NT2/D1 (cell line): ENCODE measurements around the gene DDX39A.

Experiments
- DNase-seq: peaks from one replicate; pipeline ENCODE4 v3.0.0-alpha.2; 2011; ENCODE audit warnings: low read depth, low spot score
- H3K27me3 ChIP-seq: 2 replicates; pipeline ENCODE4 v1.6.0; 2011; ENCODE audit warnings: mild to moderate bottlenecking; ENCODE audit not compliant: insufficient read length, insufficient read depth
- H3K36me3 ChIP-seq: 2 replicates; pipeline ENCODE4 v1.6.1; 2011; ENCODE audit warnings: mild to moderate bottlenecking, low read length, mixed read lengths; ENCODE audit not compliant: insufficient read depth, insufficient read length
- H3K4me1 ChIP-seq: 2 replicates; pipeline ENCODE4 v1.5.1; 2011; ENCODE audit not compliant: insufficient read depth, insufficient read length
- H3K4me3 ChIP-seq: 2 replicates; pipeline ENCODE4 v1.5.1; 2011; ENCODE audit warnings: low read depth; ENCODE audit not compliant: insufficient read length
- H3K9ac ChIP-seq: 2 replicates; pipeline ENCODE4 v1.6.0; 2011; ENCODE audit warnings: low read depth; ENCODE audit not compliant: insufficient read length
- H3K9me3 ChIP-seq: 2 replicates; pipeline ENCODE4 v1.5.1; 2011; ENCODE audit warnings: mild to moderate bottlenecking, low read length; ENCODE audit not compliant: insufficient read depth
- SUZ12 ChIP-seq: IDR thresholded peaks from 2 replicates; pipeline ENCODE4 v1.6.1; 2011; ENCODE audit not compliant: insufficient read length, insufficient read depth; ENCODE audit errors: extremely low read depth
- YY1 ChIP-seq: IDR thresholded peaks from 2 replicates; pipeline ENCODE4 v1.6.1; 2011; ENCODE audit not compliant: insufficient read length, insufficient read depth
- ZNF274 ChIP-seq: IDR thresholded peaks from 2 replicates; pipeline ENCODE4 v1.6.1; 2011; ENCODE audit warnings: mild to moderate bottlenecking, low read depth, low read length

The DDX39A gene

DNA sequence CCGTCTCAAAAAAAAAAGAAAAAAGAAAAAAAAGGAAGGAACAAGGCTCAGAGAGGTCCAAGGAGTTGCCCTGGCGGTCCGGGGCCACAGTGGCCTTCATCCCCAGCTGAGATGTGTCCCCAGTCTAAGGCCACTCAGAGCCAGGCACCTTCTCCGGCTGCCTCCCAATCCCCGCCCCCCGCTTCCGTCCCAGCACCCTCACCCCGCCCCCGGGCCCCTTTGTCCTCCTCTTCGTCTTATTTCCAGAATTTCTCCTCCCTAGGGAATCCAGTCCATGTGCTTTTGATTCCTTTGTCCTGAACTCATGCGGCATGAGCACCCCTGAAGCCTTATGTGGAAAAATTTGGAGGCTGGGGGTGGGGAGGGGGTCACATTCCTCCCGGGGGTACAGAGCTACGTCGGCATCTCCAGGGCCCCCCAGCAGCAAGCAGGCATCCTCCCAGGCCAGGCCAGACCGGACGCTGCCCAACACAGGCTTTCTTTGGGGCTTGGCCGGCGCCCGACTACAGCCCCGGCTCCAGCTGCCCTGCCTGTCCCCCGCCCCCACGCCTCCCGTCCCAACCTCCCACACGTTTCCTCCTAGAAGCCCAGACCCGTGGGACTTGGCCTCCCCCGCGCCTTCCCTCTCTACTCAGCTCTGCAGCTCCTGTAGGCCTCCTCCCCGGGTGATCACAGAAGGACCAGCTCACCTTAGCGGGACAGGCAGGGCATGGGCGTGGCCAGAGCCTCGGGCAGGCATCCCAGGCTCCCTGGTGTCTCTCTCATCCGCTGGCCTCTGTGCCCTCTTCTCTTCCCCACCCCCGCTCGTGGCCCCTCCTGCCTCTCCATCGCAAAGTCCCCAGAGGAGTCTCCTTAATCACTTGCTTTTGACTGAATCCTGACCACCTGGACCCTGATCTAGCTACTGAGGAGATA, 55.7 kb downstream of the DDX39A start:
- Histone ChIP-seq H3K27me3 (no peaks in the 10 kb centered on the region), H3K36me3 (no peaks in the 10 kb centered on the region), H3K9me3 (no peaks in the 10 kb centered on the region), H3K4me1 (peaks cover 3% of the 10 kb centered on the region), H3K9ac (peak overlapping the region; percentile 92), H3K4me3 (peak overlapping the region; percentile 67)
- DNase-seq, result peak; percentile 71
- TF ChIP-seq ZNF274 (no peak), SUZ12 (no peak), YY1 (no peak)

DNA sequence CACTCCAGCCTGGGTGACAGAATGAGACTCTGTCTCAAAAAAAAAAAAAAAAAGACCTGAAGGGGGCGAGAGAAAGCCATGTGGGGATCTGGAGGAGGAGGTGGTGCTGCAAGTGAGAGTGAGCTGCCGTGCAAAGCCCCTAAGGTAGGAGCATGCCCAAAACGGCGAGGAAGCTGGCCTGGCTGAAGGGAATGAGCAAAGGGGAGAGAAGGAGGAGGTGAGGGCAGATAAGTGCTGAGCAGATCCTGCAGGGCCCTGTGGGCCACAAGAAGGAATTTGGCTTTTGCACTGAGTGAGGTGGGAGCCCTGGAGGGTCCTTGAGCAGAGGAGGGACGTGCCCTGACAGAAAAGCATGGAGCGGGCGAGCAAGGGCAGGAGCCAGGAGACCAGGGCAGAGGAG, 57.3 kb downstream of the DDX39A start:
- Histone ChIP-seq H3K36me3 (no peaks in the 10 kb centered on the region), H3K9me3 (no peaks in the 10 kb centered on the region), H3K9ac (peak overlapping the region; percentile 43), H3K4me3 (no peak overlapping the region), H3K27me3 (no peaks in the 10 kb centered on the region), H3K4me1 (peaks cover 3% of the 10 kb centered on the region)
- TF ChIP-seq SUZ12 (no peak), ZNF274 (no peak), YY1 (no peak)
- DNase-seq, result no peak
